K562 (cell line): ENCODE data around the gene TSC22D1. TPM values are rescaled to one million over a fixed set of nuclear protein-coding genes. Genes with fewer than 3 reads are reported as not detected.
A peak's percentile ranks its signal among the peaks of the same experiment; 100 is the strongest.

Experiments
- GABPA ChIP-seq: fragments of 200-800 bp; sonication (Bioruptor generic); conservative IDR thresholded peaks from 2 replicates; pipeline ENCODE4 v1.6.1; 2016; ENCODE audit warnings: low read depth, missing genetic modification characterization, missing compliant biosample characterization
- L3MBTL2 ChIP-seq: fragments of 450-650 bp; IDR thresholded peaks from 2 replicates; pipeline ENCODE4 v1.6.1; 2016; ENCODE audit warnings: mild to moderate bottlenecking, moderate library complexity
- POU5F1 ChIP-seq: fragments of 150-350 bp; IDR thresholded peaks from 2 replicates; pipeline ENCODE4 v1.6.1; 2014; ENCODE audit warnings: borderline replicate concordance, low read length, low read depth, mild to moderate bottlenecking; ENCODE audit not compliant: partially characterized antibody
- TAF7 ChIP-seq: fragments of 450-650 bp; IDR thresholded peaks from 2 replicates; pipeline ENCODE4 v1.6.1; 2016; ENCODE audit warnings: missing genetic modification characterization, missing compliant biosample characterization
- ZNF41 ChIP-seq: fragments of 250-450 bp; sonication (Bioruptor Pico); conservative IDR thresholded peaks from 2 replicates; pipeline ENCODE4 v1.4.0; 2020; ENCODE audit warnings: mild to moderate bottlenecking
- polyA plus RNA-seq, 8 experiments: library from polyadenylated mRNA; depleted of rRNA in 4 of 8; stranded (reverse) in 5 of 8; unstranded in 3 of 8; fragments of >200 nt; fragmentation: Nextera tagmentation in 2 of 8; fragmentation: Illumina TruSeq in 1 of 8; extraction: Ambion mirVana in 2 of 8; extraction: Trizol in 1 of 8; gene quantifications; 2 replicates each; pipeline versions ENCODE4 v1.2.1 to v1.2.3, GENCODE V29; 2011 to 2014; ENCODE audit warnings: inconsistent platforms in 1 of 8, missing spikeins in 1 of 8
- total RNA-seq, 7 experiments: library from RNA; depleted of rRNA in 6 of 7; stranded (reverse); fragments of >200 nt in 6 of 7; fragmentation: Illumina TruSeq in 2 of 7; extraction: Trizol in 2 of 7; gene quantifications; 2 replicates each; pipeline versions ENCODE4 v1.2.1 to v1.2.3, GENCODE V29; 2011 to 2021; ENCODE audit warnings: low replicate concordance in 1 of 7
- TF ChIP-seq, protein P1 (sequence below): sonication (generic); formaldehyde crosslinking; IDR thresholded peaks from 2 replicates; pipeline ENCODE4 v1.8.1; 2023; ENCODE audit warnings: mild to moderate bottlenecking, missing genetic modification reagents, moderate library complexity
- TF ChIP-seq, protein P2 (sequence below): fragments of 450-650 bp; IDR thresholded peaks from 2 replicates; pipeline ENCODE4 v1.6.1; 2017; ENCODE audit warnings: antibody characterized with exemption, mild to moderate bottlenecking

Gene TSC22D1
- total and polyA plus RNA-seq, 9 of the 15 experiments (the other 6 are each of a cell fraction or from before 2014, with no cell fraction given), result 2.6 to 19.8 (median 8.4) TPM

DNA sequence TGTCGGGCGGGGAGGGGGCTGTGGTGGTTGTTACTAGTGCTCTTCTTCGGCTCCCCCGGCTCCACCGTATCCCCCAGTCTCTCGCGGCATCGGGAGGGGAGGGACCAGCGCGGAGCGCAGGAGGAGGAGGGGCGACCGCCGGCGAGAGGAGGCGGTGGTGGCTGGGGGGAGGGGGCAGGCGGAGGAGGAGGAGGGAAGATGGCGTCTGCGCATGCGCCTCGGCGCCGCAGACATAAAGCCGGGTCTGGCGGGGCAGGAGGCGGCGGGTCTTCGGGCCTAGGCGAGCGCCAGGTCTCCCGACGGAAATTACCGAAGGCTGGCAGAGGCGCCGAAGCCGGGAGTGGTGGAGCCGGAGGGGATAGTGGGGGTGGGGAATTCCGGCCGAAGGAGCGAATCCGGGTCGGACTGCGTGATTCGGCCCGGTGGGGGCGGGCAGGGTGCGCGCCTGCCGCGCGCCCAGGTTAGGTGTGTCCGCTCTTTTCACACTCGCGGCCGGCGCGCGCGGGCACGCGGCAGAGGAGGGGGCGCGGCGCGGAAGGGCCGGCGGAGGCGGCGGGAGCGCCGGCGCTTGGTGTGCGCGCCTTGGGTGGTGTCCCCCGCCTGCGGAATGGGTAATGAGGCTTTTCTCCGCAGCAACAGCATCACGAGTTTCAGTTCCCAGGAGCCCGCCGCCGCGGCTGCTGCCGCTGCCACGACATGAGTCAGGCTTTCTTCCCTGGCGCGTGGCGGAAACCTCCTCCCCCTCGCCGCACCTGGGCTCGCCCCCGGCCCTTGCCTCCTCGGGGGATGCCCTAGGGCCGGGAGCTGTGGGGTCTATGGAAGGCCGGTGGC, 1.3 kb upstream of the TSC22D1 start (continued):
- TF ChIP-seq POU5F1 (no peak), TAF7 (tag) (0 out of 2 replicates have a peak, but pooled peaks have one; percentile 36), GABPA (tag) (no peak; the same call in 1 of the 2 replicates), L3MBTL2 (peak; percentile 88), ZNF41 (CRISPR knock-in tag) (no peak)
- TF ChIP-seq, protein P1, sequence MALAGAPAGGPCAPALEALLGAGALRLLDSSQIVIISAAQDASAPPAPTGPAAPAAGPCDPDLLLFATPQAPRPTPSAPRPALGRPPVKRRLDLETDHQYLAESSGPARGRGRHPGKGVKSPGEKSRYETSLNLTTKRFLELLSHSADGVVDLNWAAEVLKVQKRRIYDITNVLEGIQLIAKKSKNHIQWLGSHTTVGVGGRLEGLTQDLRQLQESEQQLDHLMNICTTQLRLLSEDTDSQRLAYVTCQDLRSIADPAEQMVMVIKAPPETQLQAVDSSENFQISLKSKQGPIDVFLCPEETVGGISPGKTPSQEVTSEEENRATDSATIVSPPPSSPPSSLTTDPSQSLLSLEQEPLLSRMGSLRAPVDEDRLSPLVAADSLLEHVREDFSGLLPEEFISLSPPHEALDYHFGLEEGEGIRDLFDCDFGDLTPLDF (CRISPR knock-in tag), result 0 out of 2 replicates have a peak, but pooled peaks have one; percentile 27
- TF ChIP-seq, protein P2, sequence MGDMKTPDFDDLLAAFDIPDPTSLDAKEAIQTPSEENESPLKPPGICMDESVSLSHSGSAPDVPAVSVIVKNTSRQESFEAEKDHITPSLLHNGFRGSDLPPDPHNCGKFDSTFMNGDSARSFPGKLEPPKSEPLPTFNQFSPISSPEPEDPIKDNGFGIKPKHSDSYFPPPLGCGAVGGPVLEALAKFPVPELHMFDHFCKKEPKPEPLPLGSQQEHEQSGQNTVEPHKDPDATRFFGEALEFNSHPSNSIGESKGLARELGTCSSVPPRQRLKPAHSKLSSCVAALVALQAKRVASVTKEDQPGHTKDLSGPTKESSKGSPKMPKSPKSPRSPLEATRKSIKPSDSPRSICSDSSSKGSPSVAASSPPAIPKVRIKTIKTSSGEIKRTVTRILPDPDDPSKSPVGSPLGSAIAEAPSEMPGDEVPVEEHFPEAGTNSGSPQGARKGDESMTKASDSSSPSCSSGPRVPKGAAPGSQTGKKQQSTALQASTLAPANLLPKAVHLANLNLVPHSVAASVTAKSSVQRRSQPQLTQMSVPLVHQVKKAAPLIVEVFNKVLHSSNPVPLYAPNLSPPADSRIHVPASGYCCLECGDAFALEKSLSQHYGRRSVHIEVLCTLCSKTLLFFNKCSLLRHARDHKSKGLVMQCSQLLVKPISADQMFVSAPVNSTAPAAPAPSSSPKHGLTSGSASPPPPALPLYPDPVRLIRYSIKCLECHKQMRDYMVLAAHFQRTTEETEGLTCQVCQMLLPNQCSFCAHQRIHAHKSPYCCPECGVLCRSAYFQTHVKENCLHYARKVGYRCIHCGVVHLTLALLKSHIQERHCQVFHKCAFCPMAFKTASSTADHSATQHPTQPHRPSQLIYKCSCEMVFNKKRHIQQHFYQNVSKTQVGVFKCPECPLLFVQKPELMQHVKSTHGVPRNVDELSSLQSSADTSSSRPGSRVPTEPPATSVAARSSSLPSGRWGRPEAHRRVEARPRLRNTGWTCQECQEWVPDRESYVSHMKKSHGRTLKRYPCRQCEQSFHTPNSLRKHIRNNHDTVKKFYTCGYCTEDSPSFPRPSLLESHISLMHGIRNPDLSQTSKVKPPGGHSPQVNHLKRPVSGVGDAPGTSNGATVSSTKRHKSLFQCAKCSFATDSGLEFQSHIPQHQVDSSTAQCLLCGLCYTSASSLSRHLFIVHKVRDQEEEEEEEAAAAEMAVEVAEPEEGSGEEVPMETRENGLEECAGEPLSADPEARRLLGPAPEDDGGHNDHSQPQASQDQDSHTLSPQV, result peak; percentile 56; the same call in 1 of the 2 replicates
